ENCODE measurements around the gene CREB3L4. TPM values are rescaled to one million over a fixed set of nuclear protein-coding genes. Genes with fewer than 3 reads are reported as not detected.

The CREB3L4 gene
- total RNA-seq, 4 donors from 2014 or later: 6.6 to 23.1 (median 17.0) TPM

DNA sequence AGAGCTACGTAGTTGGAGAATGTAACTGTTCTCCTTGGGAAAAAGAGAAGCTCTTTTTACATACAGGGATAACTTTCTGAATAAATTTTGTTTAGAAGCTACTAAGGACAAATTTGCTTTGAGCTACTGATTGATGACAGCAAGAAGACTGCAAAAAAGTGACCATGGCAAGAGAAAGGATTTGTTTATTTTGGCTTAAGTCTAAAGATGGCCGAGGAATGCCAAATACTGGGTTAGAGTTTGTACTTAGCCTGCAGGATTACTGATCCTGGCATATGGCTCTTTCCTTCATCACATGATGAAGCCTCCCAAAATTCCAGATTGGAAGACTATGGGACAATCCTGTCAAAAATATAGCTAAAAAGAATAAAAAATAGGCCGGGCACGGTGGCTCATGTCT, 51.6 kb downstream of the CREB3L4 start:
- DNase-seq: no peak
- 72 to 73% methylated on average over 4 of the region's 4 CpGs for WGBS, 2 donors
- intact Hi-C loops (cut with DNase I): no loop called here

GRCh38 chr1:154019940-154020339, 52.2 kb downstream of the CREB3L4 start:
- no peak for DNase-seq
- 82 to 85% methylated on average over 1 of the region's 1 CpG for WGBS, 2 donors
- Histone ChIP-seq H3K27ac (no peak overlapping the region), H3K4me1 (no peaks in the 10 kb centered on the region), H3K27me3 (no peaks in the 10 kb centered on the region), H3K36me3 (no peaks in the 10 kb centered on the region), H3K9me3 (no peaks in the 10 kb centered on the region), H3K4me3 (replicated peaks in 1 of 3) (no peak overlapping the region)
- intact Hi-C loops (cut with DNase I): no loop called here
- TF ChIP-seq CTCF (IDR thresholded peaks at IDR 0.05) (no peak), POLR2A (IDR thresholded peaks at IDR 0.05) (no peak)

More for the DNA sequence above, 51.6 kb downstream of the CREB3L4 start:
- no peak for TF ChIP-seq CTCF (IDR thresholded peaks at IDR 0.05)
- no peak for TF ChIP-seq POLR2A (IDR thresholded peaks at IDR 0.05)
- Histone ChIP-seq H3K36me3 (no peaks in the 10 kb centered on the region), H3K27ac (no peak overlapping the region), H3K27me3 (no peaks in the 10 kb centered on the region), H3K9me3 (no peaks in the 10 kb centered on the region), H3K4me1 (no peaks in the 10 kb centered on the region), H3K4me3 (replicated peaks in 1 of 3) (no peak overlapping the region)

Small RNA genes within 50 kb of the gene (microRNA-seq; reads per million reads assigned to microRNA genes)
- not detected for gene MIR6737

Small RNA genes within 50 kb of the gene (small RNA-seq; reads per million reads assigned to genes)
- not detected for gene MIR6737

Other genes starting within 250 kb of the CREB3L4 start
- gene INTS3, start 239.9 kb upstream of the CREB3L4 start, total RNA-seq: 10 to 100 TPM; 50.0 to 60.9 (median 56.3) TPM
- 10 to 100 TPM; 14.4 to 32.5 (median 23.2) TPM for gene SLC27A3, start 192.5 kb upstream of the CREB3L4 start, total RNA-seq
- 10 to 100 TPM; 20.1 to 28.8 (median 21.5) TPM for gene GATAD2B, start 44.9 kb upstream of the CREB3L4 start, total RNA-seq
- 10 to 100 TPM; 28.9 to 63.7 (median 44.8) TPM for gene DENND4B, start 21.2 kb upstream of the CREB3L4 start, total RNA-seq
- 10 to 100 TPM; 11.4 to 22.5 (median 18.1) TPM for gene CRTC2, start 9.3 kb upstream of the CREB3L4 start, total RNA-seq
- gene SLC39A1, start 4.4 kb upstream of the CREB3L4 start, total RNA-seq: 100 to 1,000 TPM in 2 of 4 donors, 10 to 100 TPM in 2; 90.4 to 109 (median 99.5) TPM
- gene JTB, start 9.8 kb downstream of the CREB3L4 start, total RNA-seq: 100 to 1,000 TPM; 173 to 393 (median 247) TPM
- gene RAB13, start 18.4 kb downstream of the CREB3L4 start, total RNA-seq: 10 to 100 TPM; 30.6 to 48.2 (median 38.1) TPM
- gene RPS27, start 22.9 kb downstream of the CREB3L4 start, total RNA-seq: 1,000 to 10,000 TPM; 2,032 to 3,294 (median 2,297) TPM
- gene NUP210L, start 187.2 kb downstream of the CREB3L4 start, total RNA-seq: under 1 TPM in 3 of 4 donors, not detected in 1; 0.13 to 0.38 (median 0.22) TPM
- gene TPM3, start 224.2 kb downstream of the CREB3L4 start, total RNA-seq: 100 to 1,000 TPM; 227 to 352 (median 298) TPM
- not detected for gene CFAP141, start 238.4 kb downstream of the CREB3L4 start, total RNA-seq

Data from thyroid gland (tissue), 4 donors.